H1 (cell line): ENCODE data around the gene CYP1A2. TPM values are rescaled to one million over a fixed set of nuclear protein-coding genes. Genes with fewer than 3 reads are reported as not detected.

ENCODE experiments used
- CTCF ChIA-PET: fragments of 300-600 bp; sonication (Branson Sonifier 250); formaldehyde crosslinking; loops from one replicate; lab custom pipeline; 2021; ENCODE audit not compliant: partially characterized antibody; lab: Charles Lee
- POLR2A ChIA-PET: fragments of 300-600 bp; sonication (Branson Sonifier 250); formaldehyde crosslinking; loops from one replicate; lab custom pipeline; 2021; ENCODE audit warnings: inconsistent platforms; ENCODE audit not compliant: partially characterized antibody; lab: Charles Lee
- DNase-seq, 2 experiments: peaks; one replicate each; pipeline versions ENCODE4 v3.0.0 to v3.0.0-alpha.2; 2010 to 2022; ENCODE audit warnings: low spot score in 2 of 2, low read depth in 1 of 2, mixed read lengths in 1 of 2
- FAIRE-seq: peaks from 2 replicates; lab custom pipeline; 2011; peaks lifted over from hg19 to GRCh38; lab: Jason Lieb, UNC
- H2AFZ ChIP-seq: 2 replicates; pipeline ENCODE4 v1.8.1; 2012; ENCODE audit warnings: low read length, inconsistent platforms
- H2AK5ac ChIP-seq: 2 replicates; pipeline ENCODE4 v1.6.1; 2013; ENCODE audit warnings: low read depth, low read length
- H2BK120ac ChIP-seq: replicated peaks from 2 replicates; pipeline ENCODE3; 2013; ENCODE audit warnings: low read depth, low read length, inconsistent platforms
- H2BK12ac ChIP-seq: 2 replicates; pipeline ENCODE4 v1.6.1; 2013; ENCODE audit warnings: low read depth, low read length
- H2BK15ac ChIP-seq: 2 replicates; pipeline ENCODE4 v1.6.1; 2013; ENCODE audit warnings: low read length
- H2BK20ac ChIP-seq: 2 replicates; pipeline ENCODE4 v1.6.1; 2013; ENCODE audit warnings: low read length
- H2BK5ac ChIP-seq: 2 replicates; pipeline ENCODE4 v1.6.1; 2013; ENCODE audit warnings: low read depth, low read length
- H3K14ac ChIP-seq: 2 replicates; pipeline ENCODE4 v1.6.1; 2013; ENCODE audit warnings: inconsistent platforms; ENCODE audit not compliant: insufficient read length
- H3K18ac ChIP-seq: 2 replicates; pipeline ENCODE4 v1.6.1; 2013; ENCODE audit warnings: low read length; ENCODE audit errors: extremely low read depth
- H3K23ac ChIP-seq: 2 replicates; pipeline ENCODE4 v1.6.1; 2013; ENCODE audit warnings: inconsistent platforms; ENCODE audit not compliant: insufficient read length
- H3K23me2 ChIP-seq: 2 replicates; pipeline ENCODE4 v1.6.1; 2013; ENCODE audit warnings: low read depth, low read length
- H3K27ac ChIP-seq: 2 replicates; pipeline ENCODE4 v1.6.1; 2011; ENCODE audit warnings: low read depth, low read length, inconsistent platforms
- H3K27me3 ChIP-seq, 4 experiments: replicated peaks in 1 of 4; 1 replicate in 1 of 4; 2 replicates in 3 of 4; pipeline versions ENCODE4 v1.6.1 to v1.8.1; 2011 to 2013; ENCODE audit warnings: low read length in 3 of 4, mild to moderate bottlenecking in 3 of 4, inconsistent platforms in 2 of 4, mixed read lengths in 2 of 4, moderate library complexity in 1 of 4; ENCODE audit not compliant: control insufficient read depth in 3 of 4, insufficient read depth in 3 of 4; ENCODE audit errors: extremely low read depth in 1 of 4
- H3K36me3 ChIP-seq, 4 experiments: 2 replicates each; pipeline versions ENCODE4 v1.6.1 to v1.8.1; 2011 to 2013; ENCODE audit warnings: mild to moderate bottlenecking in 4 of 4, low read length in 3 of 4, moderate library complexity in 2 of 4, control low read depth in 1 of 4, inconsistent platforms in 1 of 4; ENCODE audit not compliant: insufficient read depth in 4 of 4, control insufficient read depth in 2 of 4
- H3K4ac ChIP-seq: replicated peaks from 2 replicates; pipeline ENCODE3; 2013; ENCODE audit warnings: low read length, low read depth, mixed read lengths, inconsistent platforms; ENCODE audit not compliant: insufficient read length
- H3K4me1 ChIP-seq, 4 experiments: replicated peaks in 1 of 4; 1 replicate in 1 of 4; 2 replicates in 3 of 4; pipeline versions ENCODE4 v1.6.1 to v1.8.1; 2011 to 2013; ENCODE audit warnings: low read length in 3 of 4, inconsistent platforms in 2 of 4, mixed read lengths in 1 of 4; ENCODE audit not compliant: insufficient read depth in 4 of 4, control insufficient read depth in 3 of 4
- H3K4me2 ChIP-seq, 2 experiments: 2 replicates each; pipeline versions ENCODE4 v1.6.1 to v1.8.1; 2011 to 2013; ENCODE audit warnings: low read depth in 2 of 2, low read length in 2 of 2, control low read depth in 1 of 2, inconsistent platforms in 1 of 2, mild to moderate bottlenecking in 1 of 2; ENCODE audit not compliant: insufficient read depth in 1 of 2
- H3K4me3 ChIP-seq, 4 experiments: fragments of 200-600, 300-600 bp in 1 of 4; sonication (generic), shearing (Covaris generic), sonication (Bioruptor Twin) in 1 of 4; 2 replicates each; pipeline versions ENCODE4 v1.5.1 to v1.8.1; 2011 to 2016; ENCODE audit warnings: low read length in 4 of 4, low read depth in 3 of 4, control low read depth in 2 of 4, inconsistent platforms in 2 of 4, mild to moderate bottlenecking in 2 of 4, mixed read lengths in 1 of 4, moderate library complexity in 1 of 4; ENCODE audit not compliant: insufficient read depth in 2 of 4; ENCODE audit errors: extremely low read depth in 1 of 4
- H3K56ac ChIP-seq: replicated peaks from 2 replicates; pipeline ENCODE3; 2013; ENCODE audit warnings: low read depth, mild to moderate bottlenecking, mixed read lengths, low read length, inconsistent platforms; ENCODE audit not compliant: insufficient read length
- H3K79me1 ChIP-seq: 2 replicates; pipeline ENCODE4 v1.6.1; 2013; ENCODE audit warnings: low read depth, low read length, control low read depth
- H3K79me2 ChIP-seq, 2 experiments: 2 replicates each; pipeline versions ENCODE4 v1.6.1 to v1.8.1; 2012 to 2013; ENCODE audit warnings: low read length in 2 of 2, mild to moderate bottlenecking in 2 of 2, inconsistent platforms in 1 of 2; ENCODE audit not compliant: insufficient read depth in 2 of 2, control insufficient read depth in 1 of 2
- H3K9ac ChIP-seq, 4 experiments: replicated peaks in 1 of 4; 1 replicate in 1 of 4; 2 replicates in 3 of 4; pipeline versions ENCODE4 v1.6.1 to v1.8.1; 2011 to 2013; ENCODE audit warnings: low read depth in 3 of 4, low read length in 3 of 4, control low read depth in 2 of 4, mild to moderate bottlenecking in 2 of 4, moderate library complexity in 2 of 4, inconsistent platforms in 1 of 4; ENCODE audit errors: extremely low read depth in 1 of 4
- H3K9me3 ChIP-seq, 2 experiments: 2 replicates each; pipeline versions ENCODE4 v1.6.1 to v1.8.1; 2012 to 2013; ENCODE audit warnings: mild to moderate bottlenecking in 2 of 2, moderate library complexity in 2 of 2, control low read depth in 1 of 2, inconsistent platforms in 1 of 2, low read depth in 1 of 2, low read length in 1 of 2, mixed read lengths in 1 of 2; ENCODE audit not compliant: insufficient read depth in 2 of 2
- H4K20me1 ChIP-seq, 2 experiments: replicated peaks in 1 of 2; 2 replicates each; pipeline versions ENCODE3 to v1.8.1; 2011 to 2013; ENCODE audit warnings: inconsistent platforms in 2 of 2, low read length in 2 of 2, mild to moderate bottlenecking in 1 of 2; ENCODE audit not compliant: insufficient read depth in 2 of 2, control insufficient read depth in 1 of 2
- H4K5ac ChIP-seq: 2 replicates; pipeline ENCODE4 v1.6.1; 2013; ENCODE audit warnings: low read length, low read depth, mixed read lengths, inconsistent platforms; ENCODE audit not compliant: insufficient read length
- H4K8ac ChIP-seq: 2 replicates; pipeline ENCODE4 v1.8.0; 2013; ENCODE audit warnings: mild to moderate bottlenecking, moderate library complexity, low read length, inconsistent platforms; ENCODE audit not compliant: insufficient read depth; ENCODE audit errors: extremely low read depth
- H4K91ac ChIP-seq: replicated peaks from 2 replicates; pipeline ENCODE3; 2013; ENCODE audit warnings: low read length, mixed read lengths, inconsistent platforms; ENCODE audit not compliant: insufficient read length
- CBX8 ChIP-seq: fragments of 300-800, 300-1000 bp; sonication (generic); IDR thresholded peaks from 2 replicates; pipeline ENCODE4 v1.7.1; 2016; ENCODE audit warnings: low read depth, low read length, borderline replicate concordance
- CEBPB ChIP-seq: IDR thresholded peaks from 2 replicates; pipeline ENCODE4 v1.6.1; 2012; ENCODE audit warnings: low read depth, low read length
- EGR1 ChIP-seq: IDR thresholded peaks from 2 replicates; pipeline ENCODE4 v1.6.1; 2011; ENCODE audit warnings: low read depth, low read length, borderline replicate concordance
- FOSL1 ChIP-seq: IDR thresholded peaks from 2 replicates; pipeline ENCODE4 v1.6.1; 2011; ENCODE audit warnings: mild to moderate bottlenecking, low read depth, low read length, moderate library complexity; ENCODE audit not compliant: insufficient read depth
- HDAC6 ChIP-seq: IDR thresholded peaks from one replicate; pipeline ENCODE4 v1.7.1; 2012; ENCODE audit warnings: low read depth, mild to moderate bottlenecking, inconsistent platforms, low read length, moderate library complexity
- KDM4A ChIP-seq: IDR thresholded peaks from one replicate; pipeline ENCODE4 v1.7.1; 2012; ENCODE audit warnings: low read depth, mild to moderate bottlenecking, moderate library complexity, low read length, inconsistent platforms; ENCODE audit not compliant: severe bottlenecking
- POU5F1 ChIP-seq: IDR thresholded peaks from 2 replicates; pipeline ENCODE4 v1.6.1; 2011; ENCODE audit warnings: low read depth, mild to moderate bottlenecking, low read length, moderate library complexity
- RNF2 ChIP-seq: fragments of 200-900, 300-1000 bp; sonication (generic); IDR thresholded peaks from 2 replicates; pipeline ENCODE4 v1.7.1; 2016; ENCODE audit warnings: borderline replicate concordance, low read depth, mild to moderate bottlenecking, antibody characterized with exemption, low read length; ENCODE audit not compliant: poor library complexity, severe bottlenecking; ENCODE audit errors: missing control alignments
- ZNF274 ChIP-seq: IDR thresholded peaks from 2 replicates; pipeline ENCODE4 v1.7.0; 2012; ENCODE audit warnings: low read length, borderline replicate concordance; ENCODE audit errors: extremely low read depth
- WGBS, 2 experiments: shearing (Covaris generic) in 1 of 2; methylation state at CpG; one replicate each; pipeline versions ENCODE4 v1.1.6 to v1.1.7; 2013 to 2015; ENCODE audit warnings: low lambda C conversion rate in 2 of 2, mixed read lengths in 2 of 2, inconsistent platforms in 1 of 2, low coverage in 1 of 2, missing lambda C conversion rate in 1 of 2; ENCODE audit not compliant: insufficient replicate concordance in 2 of 2, insufficient coverage in 1 of 2, insufficient read length in 1 of 2; ENCODE audit errors: extremely low coverage in 1 of 2, missing lambda C conversion rate in 1 of 2; 5-methylcytosine and 5-hydroxymethylcytosine counted together
- polyA plus RNA-seq, 7 experiments: library from polyadenylated mRNA; depleted of rRNA in 3 of 7; stranded (reverse) in 5 of 7; unstranded in 2 of 7; fragments of >200 nt in 5 of 7; fragments of 200-250 nt in 2 of 7; gene quantifications; 1 replicate in 5 of 7; 2 replicates in 1 of 7; 4 replicates in 1 of 7; pipeline versions ENCODE4 v1.2.1 to v1.2.3, GENCODE V29; 2011 to 2013; ENCODE audit warnings: missing spikeins in 2 of 7, mixed read lengths in 2 of 7
- total RNA-seq: library from RNA; stranded (reverse); fragmentation: NEBNext Ultra II Directional; extraction: Animal tissue kit (Norgen Biotek cat#: 25700); gene quantifications from 2 replicates; pipeline ENCODE4 v1.2.1, GENCODE V29; 2021
- TF ChIP-seq, protein P1 (sequence below), 3 experiments: IDR thresholded peaks; 1 replicate in 2 of 3; 2 replicates in 1 of 3; pipeline versions ENCODE4 v1.5.1 to v1.6.1; 2011; ENCODE audit warnings: low read length in 3 of 3, mild to moderate bottlenecking in 3 of 3, inconsistent platforms in 2 of 3, low read depth in 1 of 3, moderate library complexity in 1 of 3; ENCODE audit not compliant: insufficient read depth in 1 of 3; ENCODE audit errors: control extremely low read depth in 1 of 3

CYP1A2 gene
- total and polyA plus RNA-seq, 2 of the 8 experiments (the other 6 are each of a cell fraction or from before 2014, with no cell fraction given), result not detected

DNA sequence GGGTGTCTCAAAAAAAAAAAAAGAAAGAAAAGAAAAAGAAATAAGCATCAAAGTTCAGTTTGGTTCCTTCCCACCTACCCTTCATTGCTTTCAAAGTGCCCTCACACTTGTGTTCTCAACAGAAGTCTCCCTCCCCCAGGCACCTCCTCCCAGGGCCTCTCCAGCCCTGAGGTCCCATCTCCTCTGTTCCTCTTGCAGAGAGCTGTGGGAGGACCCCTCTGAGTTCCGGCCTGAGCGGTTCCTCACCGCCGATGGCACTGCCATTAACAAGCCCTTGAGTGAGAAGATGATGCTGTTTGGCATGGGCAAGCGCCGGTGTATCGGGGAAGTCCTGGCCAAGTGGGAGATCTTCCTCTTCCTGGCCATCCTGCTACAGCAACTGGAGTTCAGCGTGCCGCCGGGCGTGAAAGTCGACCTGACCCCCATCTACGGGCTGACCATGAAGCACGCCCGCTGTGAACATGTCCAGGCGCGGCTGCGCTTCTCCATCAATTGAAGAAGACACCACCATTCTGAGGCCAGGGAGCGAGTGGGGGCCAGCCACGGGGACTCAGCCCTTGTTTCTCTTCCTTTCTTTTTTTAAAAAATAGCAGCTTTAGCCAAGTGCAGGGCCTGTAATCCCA is 6.1 kb downstream of the CYP1A2 start:
- FAIRE-seq, result no peak
- TF ChIP-seq KDM4A (no peak), CEBPB (no peak), POU5F1 (no peak), FOSL1 (no peak), CBX8 (no peak), EGR1 (no peak), ZNF274 (no peak), RNF2 (no peak), HDAC6 (no peak)
- TF ChIP-seq, protein P1, sequence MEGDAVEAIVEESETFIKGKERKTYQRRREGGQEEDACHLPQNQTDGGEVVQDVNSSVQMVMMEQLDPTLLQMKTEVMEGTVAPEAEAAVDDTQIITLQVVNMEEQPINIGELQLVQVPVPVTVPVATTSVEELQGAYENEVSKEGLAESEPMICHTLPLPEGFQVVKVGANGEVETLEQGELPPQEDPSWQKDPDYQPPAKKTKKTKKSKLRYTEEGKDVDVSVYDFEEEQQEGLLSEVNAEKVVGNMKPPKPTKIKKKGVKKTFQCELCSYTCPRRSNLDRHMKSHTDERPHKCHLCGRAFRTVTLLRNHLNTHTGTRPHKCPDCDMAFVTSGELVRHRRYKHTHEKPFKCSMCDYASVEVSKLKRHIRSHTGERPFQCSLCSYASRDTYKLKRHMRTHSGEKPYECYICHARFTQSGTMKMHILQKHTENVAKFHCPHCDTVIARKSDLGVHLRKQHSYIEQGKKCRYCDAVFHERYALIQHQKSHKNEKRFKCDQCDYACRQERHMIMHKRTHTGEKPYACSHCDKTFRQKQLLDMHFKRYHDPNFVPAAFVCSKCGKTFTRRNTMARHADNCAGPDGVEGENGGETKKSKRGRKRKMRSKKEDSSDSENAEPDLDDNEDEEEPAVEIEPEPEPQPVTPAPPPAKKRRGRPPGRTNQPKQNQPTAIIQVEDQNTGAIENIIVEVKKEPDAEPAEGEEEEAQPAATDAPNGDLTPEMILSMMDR (IDR thresholded peaks at IDR 0.05; ENCODE audit: control extremely low read depth in 1 of 3, insufficient read depth in 1 of 3, low read depth in 1 of 3, low read length in 3 of 3), result no peak

More for the DNA sequence above, 6.1 kb downstream of the CYP1A2 start:
- Histone ChIP-seq H2BK120ac (no peak overlapping the region), H2BK12ac (no peak overlapping the region), H2AFZ (no peak overlapping the region), H3K27ac (no peak overlapping the region), H4K20me1 (no peaks in the 10 kb centered on the region), H2BK5ac (no peak overlapping the region), H3K4me1 (peaks cover 0 to 4% (median 0%) of the 10 kb centered on the region in 4 experiments; a peak in 2 of 7 replicates), H3K23me2 (no peaks in the 10 kb centered on the region; the same call in 1 of the 2 replicates), H3K4ac (no peak overlapping the region), H3K9me3 (no peaks in the 10 kb centered on the region), H3K36me3 (no peaks in the 10 kb centered on the region), H2AK5ac (no peak overlapping the region), H2BK20ac (no peak overlapping the region), H3K79me1 (no peaks in the 10 kb centered on the region), H4K8ac (peak overlapping the region; percentile 76; the same call in 1 of the 2 replicates), H4K5ac (no peak overlapping the region), H3K27me3 (no peaks in the 10 kb centered on the region; a peak in 1 of 7 replicates), H3K23ac (no peak overlapping the region), H3K79me2 (no peaks in the 10 kb centered on the region), H3K14ac (no peak overlapping the region), H3K9ac (no peak overlapping the region), H4K91ac (no peak overlapping the region), H3K4me2 (no peak overlapping the region), H2BK15ac (no peak overlapping the region), H3K56ac (no peak overlapping the region), H3K4me3 (no peak overlapping the region), H3K18ac (no peak overlapping the region)
- no peak for DNase-seq
- ChIA-PET POLR2A (interaction anchor here (0.5 to 1.2 kb wide), 3 partner anchors 28 to 186 kb away, joined by 3 to 5 read pairs (median 4); partner anchors contain the start of gene CYP1A1), CTCF (interaction anchor here (0.6 to 53.7 kb wide), 4 partner anchors 10 to 129 kb away, joined by 3 to 1439 read pairs (median 36); partner anchors contain the start of gene CLK3)
- 94% methylated on average over 18 of the region's 20 CpGs; no CpG with 5 or more reads in 1 of the 2 experiments for WGBS, 2 experiments
